OCI-LY3 (cell line): ENCODE results near the gene PML.
"Not testable (repeated sequence)": the region's sequence is repeated elsewhere in the genome, so short reads cannot be mapped to it uniquely, and the experiment has no call there.

ENCODE experiments used
- H2AFZ ChIP-seq: fragments of 200-600, 300-600 bp; shearing (Covaris generic); 2 replicates; pipeline ENCODE4 v1.6.0; 2014; ENCODE audit warnings: antibody characterized with exemption, low read depth, low read length
- H3K27ac ChIP-seq: fragments of 200-600, 300-600 bp; sonication (generic); 2 replicates; pipeline ENCODE4 v1.5.1; 2014; ENCODE audit warnings: mild to moderate bottlenecking, low read length, moderate library complexity, mixed read lengths
- H3K27me3 ChIP-seq: fragments of 200-600, 300-600 bp; sonication (generic); 2 replicates; pipeline ENCODE4 v1.6.1; 2014; ENCODE audit warnings: low read depth, low read length, mixed read lengths
- H3K36me3 ChIP-seq: fragments of 200-600, 300-600 bp; sonication (generic); replicated peaks from 2 replicates; pipeline ENCODE3; 2014; ENCODE audit warnings: low read depth, low read length, mixed read lengths
- H3K4me1 ChIP-seq: fragments of 300-600, 200-600 bp; sonication (generic); 2 replicates; pipeline ENCODE4 v1.6.1; 2014; ENCODE audit warnings: low read length, mixed read lengths
- H3K4me2 ChIP-seq: fragments of 200-600, 300-600 bp; sonication (generic); 2 replicates; pipeline ENCODE4 v1.6.1; 2014; ENCODE audit warnings: low read length, mixed read lengths
- H3K4me3 ChIP-seq: fragments of 300-600, 200-600 bp; sonication (generic); 2 replicates; pipeline ENCODE4 v1.5.1; 2014; ENCODE audit warnings: antibody characterized with exemption, mild to moderate bottlenecking, low read length, moderate library complexity
- H3K79me2 ChIP-seq: fragments of 300-600, 200-600 bp; shearing (Covaris generic); 2 replicates; pipeline ENCODE4 v1.6.1; 2014; ENCODE audit warnings: mild to moderate bottlenecking, low read length, mixed read lengths
- H3K9ac ChIP-seq: fragments of 300-600, 200-600 bp; shearing (Covaris generic); 2 replicates; pipeline ENCODE4 v1.6.0; 2014; ENCODE audit warnings: mild to moderate bottlenecking, low read length, moderate library complexity
- H3K9me3 ChIP-seq: fragments of 200-600, 300-600 bp; shearing (Covaris generic); 2 replicates; pipeline ENCODE4 v1.6.1; 2014; ENCODE audit warnings: low read length, mixed read lengths; ENCODE audit not compliant: insufficient read depth
- H4K20me1 ChIP-seq: fragments of 200-600, 300-600 bp; sonication (generic); 2 replicates; pipeline ENCODE4 v1.6.1; 2016; ENCODE audit warnings: low read length, mixed read lengths; ENCODE audit not compliant: insufficient read depth
- EZH2phosphoT487 ChIP-seq: fragments of 200-600 bp; shearing (Covaris generic); IDR thresholded peaks from 2 replicates; pipeline ENCODE4 v1.6.1; 2018; ENCODE audit warnings: antibody characterized with exemption, mixed run types, low read depth
- TF ChIP-seq, protein P1 (sequence below): fragments of 200-600, 300-600 bp; sonication (generic); IDR thresholded peaks from 2 replicates; pipeline ENCODE4 v1.5.1; 2014; ENCODE audit warnings: antibody characterized with exemption, low read length, low read depth

The PML gene

DNA sequence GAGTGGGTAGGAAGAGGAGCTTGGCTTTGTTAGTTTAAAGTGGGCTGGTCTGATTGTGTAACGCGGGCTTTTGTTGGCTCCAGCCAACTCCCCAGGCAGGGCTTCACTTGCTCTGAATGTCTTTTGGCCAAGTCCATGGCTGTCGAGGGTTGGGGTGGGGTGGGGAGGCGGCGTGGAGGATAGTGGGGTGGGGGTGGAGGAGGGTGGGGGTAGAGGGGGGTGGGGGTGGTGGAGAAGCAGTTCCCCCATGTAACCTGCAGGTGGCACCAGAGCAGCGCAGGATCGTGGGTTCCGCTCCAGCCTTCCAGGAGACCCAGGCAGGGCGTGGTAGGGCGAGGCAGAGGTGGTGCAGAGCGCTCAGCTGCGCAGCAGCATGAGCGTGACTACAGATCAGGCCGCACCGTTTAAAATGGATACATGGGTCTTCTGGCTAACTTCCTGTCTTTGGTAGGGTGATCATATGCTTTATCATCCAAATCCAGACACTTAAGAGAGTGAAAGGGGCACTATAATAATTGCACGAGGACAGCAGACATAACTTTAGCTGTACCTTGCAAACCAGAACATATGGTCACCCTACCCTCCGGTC is 59.5 kb downstream of the PML start:
- Histone ChIP-seq H3K4me1 (peaks cover 11% of the 10 kb centered on the region), H3K9ac (peak overlapping the region; percentile 0; the same call in 1 of the 2 replicates), H3K4me3 (peak overlapping the region; percentile 72), H2AFZ (peak overlapping the region; percentile 86), H3K9me3 (no peaks in the 10 kb centered on the region), H3K36me3 (no peaks in the 10 kb centered on the region), H4K20me1 (no peaks in the 10 kb centered on the region), H3K4me2 (peak overlapping the region; percentile 89), H3K27me3 (peaks cover 14% of the 10 kb centered on the region; the same call in 1 of the 2 replicates), H3K27ac (no peak overlapping the region), H3K79me2 (no peaks in the 10 kb centered on the region)
- TF ChIP-seq EZH2phosphoT487 = no peak
- TF ChIP-seq, protein P1, sequence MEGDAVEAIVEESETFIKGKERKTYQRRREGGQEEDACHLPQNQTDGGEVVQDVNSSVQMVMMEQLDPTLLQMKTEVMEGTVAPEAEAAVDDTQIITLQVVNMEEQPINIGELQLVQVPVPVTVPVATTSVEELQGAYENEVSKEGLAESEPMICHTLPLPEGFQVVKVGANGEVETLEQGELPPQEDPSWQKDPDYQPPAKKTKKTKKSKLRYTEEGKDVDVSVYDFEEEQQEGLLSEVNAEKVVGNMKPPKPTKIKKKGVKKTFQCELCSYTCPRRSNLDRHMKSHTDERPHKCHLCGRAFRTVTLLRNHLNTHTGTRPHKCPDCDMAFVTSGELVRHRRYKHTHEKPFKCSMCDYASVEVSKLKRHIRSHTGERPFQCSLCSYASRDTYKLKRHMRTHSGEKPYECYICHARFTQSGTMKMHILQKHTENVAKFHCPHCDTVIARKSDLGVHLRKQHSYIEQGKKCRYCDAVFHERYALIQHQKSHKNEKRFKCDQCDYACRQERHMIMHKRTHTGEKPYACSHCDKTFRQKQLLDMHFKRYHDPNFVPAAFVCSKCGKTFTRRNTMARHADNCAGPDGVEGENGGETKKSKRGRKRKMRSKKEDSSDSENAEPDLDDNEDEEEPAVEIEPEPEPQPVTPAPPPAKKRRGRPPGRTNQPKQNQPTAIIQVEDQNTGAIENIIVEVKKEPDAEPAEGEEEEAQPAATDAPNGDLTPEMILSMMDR = peak; percentile 48

DNA sequence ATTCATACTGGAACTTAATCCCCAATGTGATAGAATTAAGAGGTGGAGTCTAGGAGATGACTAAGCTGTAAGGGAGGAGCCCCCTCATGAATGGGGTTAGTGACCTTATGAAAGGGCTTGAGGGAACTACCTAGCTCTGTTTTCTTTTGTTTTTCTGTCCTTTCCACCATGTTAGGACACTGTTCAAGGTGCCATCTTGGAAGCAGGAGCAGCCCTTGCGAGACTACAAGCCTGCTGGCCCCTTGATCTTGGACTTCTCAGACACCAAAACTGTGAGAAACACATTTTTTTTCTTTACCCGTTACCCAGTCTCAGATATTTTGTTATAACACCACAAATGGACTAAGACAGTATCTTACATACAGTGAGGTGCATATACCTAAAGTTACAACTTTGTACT is 61.3 kb downstream of the PML start:
- no peaks in the 10 kb centered on the region for H4K20me1 ChIP-seq
- peaks cover 11% of the 10 kb centered on the region for H3K4me1 ChIP-seq
- no peaks in the 10 kb centered on the region for H3K9me3 ChIP-seq
- H3K79me2 ChIP-seq = no peaks in the 10 kb centered on the region
- peaks cover 14% of the 10 kb centered on the region; the same call in 1 of the 2 replicates for H3K27me3 ChIP-seq
- H3K36me3 ChIP-seq = no peaks in the 10 kb centered on the region
- H2AFZ ChIP-seq = no peak overlapping the region
- no peak overlapping the region for H3K4me2 ChIP-seq
- no peak overlapping the region for H3K9ac ChIP-seq
- no peak overlapping the region for H3K27ac ChIP-seq
- no peak overlapping the region for H3K4me3 ChIP-seq
- TF ChIP-seq, protein P1 = no peak
- no peak for TF ChIP-seq EZH2phosphoT487

DNA sequence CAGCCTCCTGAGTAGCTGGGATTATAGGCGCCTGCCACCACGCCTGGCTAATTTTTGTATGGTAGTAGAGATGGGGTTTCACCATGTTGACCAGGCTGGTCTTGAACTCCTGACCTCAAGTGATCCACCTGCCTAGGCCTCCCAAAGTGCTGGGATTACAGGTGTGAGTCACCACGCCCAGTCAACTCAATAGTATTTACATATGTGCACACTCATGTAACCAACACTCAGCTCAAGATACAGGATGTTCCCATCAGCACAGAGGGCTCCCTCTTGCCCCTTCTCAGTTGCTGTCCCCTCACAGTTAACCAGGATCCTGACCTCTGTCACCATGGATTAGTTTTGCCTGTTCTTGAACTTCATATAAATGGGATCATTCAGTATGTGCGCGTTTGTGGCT is 61.8 kb downstream of the PML start:
- not testable (repeated sequence) for H3K79me2 ChIP-seq

DNA sequence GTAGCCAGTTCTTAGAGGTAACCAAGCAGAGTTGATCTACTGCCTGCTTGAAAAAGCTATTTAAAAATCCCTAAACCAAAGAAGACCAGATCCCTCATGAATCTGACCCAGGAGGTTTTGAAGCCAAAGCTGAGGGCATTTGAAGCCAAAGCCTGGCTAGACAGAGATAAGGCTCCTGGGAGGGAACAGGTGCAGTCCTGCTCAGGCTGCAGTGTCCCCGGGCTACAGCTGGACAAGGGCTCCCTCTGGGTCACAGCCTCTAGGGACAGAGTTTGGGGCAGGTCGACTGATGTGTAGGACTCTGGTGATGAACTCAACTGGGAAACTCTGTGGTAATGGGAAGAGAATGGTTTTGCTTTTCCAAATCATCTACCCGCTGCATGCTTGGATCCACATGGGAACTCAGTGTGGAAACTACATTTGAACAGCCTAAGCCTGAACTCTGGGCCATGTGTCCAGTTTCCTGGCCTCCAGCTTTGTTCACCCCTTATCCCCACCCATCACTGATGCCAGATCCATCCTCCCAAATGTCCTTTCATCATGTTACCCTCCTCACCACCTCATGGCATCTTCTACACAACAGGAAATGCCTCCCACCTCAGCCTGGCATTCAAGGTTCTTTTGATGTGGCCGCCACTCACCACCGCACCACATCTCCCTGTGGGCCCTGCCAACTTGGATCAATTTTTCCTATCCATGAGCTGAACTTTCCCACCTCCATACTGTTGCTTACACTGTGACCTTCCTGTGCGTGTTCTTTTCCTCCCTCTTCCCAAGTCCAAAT is 64.7 kb downstream of the PML start:
- not testable (repeated sequence) for H4K20me1 ChIP-seq, H3K36me3 ChIP-seq, H3K4me3 ChIP-seq, H3K4me2 ChIP-seq, H3K79me2 ChIP-seq, H3K27ac ChIP-seq, H3K4me1 ChIP-seq, H3K9me3 ChIP-seq, H2AFZ ChIP-seq, H3K9ac ChIP-seq
- peaks cover 14% of the 10 kb centered on the region; the same call in 1 of the 2 replicates for H3K27me3 ChIP-seq

More for the DNA sequence above, 61.8 kb downstream of the PML start:
- not testable (repeated sequence) for H3K4me2 ChIP-seq, H3K27ac ChIP-seq, H3K9ac ChIP-seq, H2AFZ ChIP-seq, H3K9me3 ChIP-seq, H3K36me3 ChIP-seq, H3K4me3 ChIP-seq, H4K20me1 ChIP-seq
- Histone ChIP-seq H3K4me1 (peaks cover 11% of the 10 kb centered on the region), H3K27me3 (peaks cover 14% of the 10 kb centered on the region; the same call in 1 of the 2 replicates)

DNA sequence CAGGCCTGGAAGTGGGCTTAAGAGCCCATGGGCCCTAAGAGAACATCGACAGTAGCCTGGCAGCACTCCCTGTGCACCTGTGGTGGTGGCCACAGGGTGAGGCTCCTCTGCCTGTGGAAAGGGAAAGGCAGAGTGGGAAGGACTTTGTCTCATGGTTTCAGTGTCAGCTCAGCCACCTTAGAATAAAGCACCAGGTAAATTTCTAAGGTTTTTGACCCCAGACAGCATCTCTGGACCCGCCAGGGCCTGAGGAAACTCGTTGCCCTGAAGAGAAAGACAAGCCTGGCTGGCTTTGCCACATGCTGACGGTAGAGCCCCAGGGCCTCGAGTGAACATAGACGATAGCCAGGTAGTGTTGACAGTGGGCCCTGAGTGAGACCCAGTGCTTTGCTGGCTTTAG is 65.7 kb downstream of the PML start:
- H3K27me3 ChIP-seq = peaks cover 9% of the 10 kb centered on the region; the same call in 1 of the 2 replicates
- H3K9ac ChIP-seq = no peak overlapping the region
- no peaks in the 10 kb centered on the region for H3K79me2 ChIP-seq
- H3K4me1 ChIP-seq = no peaks in the 10 kb centered on the region
- no peak overlapping the region for H3K4me2 ChIP-seq
- H3K27ac ChIP-seq = no peak overlapping the region
- TF ChIP-seq EZH2phosphoT487 = no peak
- TF ChIP-seq, protein P1 = no peak
- no peak overlapping the region for H2AFZ ChIP-seq
- no peaks in the 10 kb centered on the region for H3K36me3 ChIP-seq
- H3K9me3 ChIP-seq = no peaks in the 10 kb centered on the region
- no peaks in the 10 kb centered on the region for H4K20me1 ChIP-seq
- no peak overlapping the region for H3K4me3 ChIP-seq
